OCI-LY3 (cell line): ENCODE data around the gene ZNF791.

ENCODE experiments used
- H2AFZ ChIP-seq: fragments of 200-600, 300-600 bp; shearing (Covaris generic); 2 replicates; pipeline ENCODE4 v1.6.0; 2014; ENCODE audit warnings: antibody characterized with exemption, low read depth, low read length
- H3K27ac ChIP-seq: fragments of 200-600, 300-600 bp; sonication (generic); 2 replicates; pipeline ENCODE4 v1.5.1; 2014; ENCODE audit warnings: mild to moderate bottlenecking, low read length, moderate library complexity, mixed read lengths
- H3K27me3 ChIP-seq: fragments of 200-600, 300-600 bp; sonication (generic); 2 replicates; pipeline ENCODE4 v1.6.1; 2014; ENCODE audit warnings: low read depth, low read length, mixed read lengths
- H3K36me3 ChIP-seq: fragments of 200-600, 300-600 bp; sonication (generic); replicated peaks from 2 replicates; pipeline ENCODE3; 2014; ENCODE audit warnings: low read depth, low read length, mixed read lengths
- H3K4me1 ChIP-seq: fragments of 300-600, 200-600 bp; sonication (generic); 2 replicates; pipeline ENCODE4 v1.6.1; 2014; ENCODE audit warnings: low read length, mixed read lengths
- H3K4me2 ChIP-seq: fragments of 200-600, 300-600 bp; sonication (generic); 2 replicates; pipeline ENCODE4 v1.6.1; 2014; ENCODE audit warnings: low read length, mixed read lengths
- H3K4me3 ChIP-seq: fragments of 300-600, 200-600 bp; sonication (generic); 2 replicates; pipeline ENCODE4 v1.5.1; 2014; ENCODE audit warnings: antibody characterized with exemption, mild to moderate bottlenecking, low read length, moderate library complexity
- H3K79me2 ChIP-seq: fragments of 300-600, 200-600 bp; shearing (Covaris generic); 2 replicates; pipeline ENCODE4 v1.6.1; 2014; ENCODE audit warnings: mild to moderate bottlenecking, low read length, mixed read lengths
- H3K9ac ChIP-seq: fragments of 300-600, 200-600 bp; shearing (Covaris generic); 2 replicates; pipeline ENCODE4 v1.6.0; 2014; ENCODE audit warnings: mild to moderate bottlenecking, low read length, moderate library complexity
- H3K9me3 ChIP-seq: fragments of 200-600, 300-600 bp; shearing (Covaris generic); 2 replicates; pipeline ENCODE4 v1.6.1; 2014; ENCODE audit warnings: low read length, mixed read lengths; ENCODE audit not compliant: insufficient read depth
- H4K20me1 ChIP-seq: fragments of 200-600, 300-600 bp; sonication (generic); 2 replicates; pipeline ENCODE4 v1.6.1; 2016; ENCODE audit warnings: low read length, mixed read lengths; ENCODE audit not compliant: insufficient read depth
- CTCF ChIP-seq: fragments of 200-600, 300-600 bp; sonication (generic); IDR thresholded peaks from 2 replicates; pipeline ENCODE4 v1.5.1; 2014; ENCODE audit warnings: antibody characterized with exemption, low read length, low read depth
- EZH2phosphoT487 ChIP-seq: fragments of 200-600 bp; shearing (Covaris generic); IDR thresholded peaks from 2 replicates; pipeline ENCODE4 v1.6.1; 2018; ENCODE audit warnings: antibody characterized with exemption, mixed run types, low read depth

The ZNF791 gene

DNA sequence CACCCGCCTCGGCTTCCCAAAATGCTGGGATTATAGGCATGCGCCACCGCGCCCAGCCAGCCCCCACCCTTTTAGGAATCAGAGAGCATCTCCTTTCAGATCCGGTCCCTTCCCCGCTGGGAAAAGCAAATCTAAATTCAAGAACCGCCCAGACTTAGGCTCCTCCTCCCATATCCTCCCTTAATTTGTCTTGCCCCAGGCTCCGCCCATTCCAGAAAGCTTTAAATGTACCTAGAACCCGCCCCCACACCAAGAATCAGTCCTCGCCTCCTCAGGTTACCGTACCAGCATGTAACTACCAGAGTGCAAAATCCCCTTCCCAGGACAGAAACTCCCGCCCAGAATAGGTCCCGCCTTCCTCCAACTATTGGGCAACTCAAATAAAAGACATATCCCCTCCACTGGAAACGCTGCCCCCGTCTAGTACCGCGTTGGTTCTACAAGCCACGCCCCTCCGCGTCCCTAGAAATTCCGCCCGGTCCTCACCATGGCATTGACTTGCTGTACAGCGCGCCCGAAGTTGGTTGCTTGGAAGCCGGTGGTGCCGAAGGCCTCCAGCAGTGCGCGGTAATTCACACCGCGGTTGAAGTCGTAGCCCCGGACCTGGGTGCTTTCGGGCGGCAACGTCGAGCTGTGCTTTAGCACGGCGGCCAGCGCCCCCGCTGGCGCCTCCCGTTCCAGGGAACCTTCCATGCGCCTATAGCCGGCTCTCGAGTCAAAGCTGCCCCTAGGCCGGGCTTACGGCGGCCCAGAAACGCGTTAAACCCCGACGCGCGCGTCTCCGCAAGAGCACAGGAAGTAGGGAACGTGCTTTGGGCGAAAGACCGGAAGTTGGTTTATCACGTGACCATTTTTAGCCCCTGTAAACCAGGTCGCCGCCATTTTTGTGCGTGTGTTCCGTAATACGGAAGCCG is 70.6 kb downstream of the ZNF791 start, which contains the start of gene DHPS:
Gene DHPS, minus strand, starts transcription at position 807 of the 914 bp plus-strand sequence. Its CDS starts 114 bp downstream, at position 693.
- peaks cover 6% of the 10 kb centered on the region; the same call in 1 of the 2 replicates for H4K20me1 ChIP-seq
- peak within 1 kb of the TSS; percentile 64 for H3K4me2 ChIP-seq
- H3K27ac ChIP-seq = peak within 1 kb of the TSS; percentile 95
- H3K4me1 ChIP-seq = peaks cover 7% of the 10 kb centered on the region; the same call in 1 of the 2 replicates
- H3K79me2 ChIP-seq = peaks cover 22% of the 10 kb centered on the region
- H3K36me3 ChIP-seq = peaks cover 30% of the 10 kb centered on the region
- peak within 1 kb of the TSS; percentile 88 for H3K4me3 ChIP-seq
- H3K27me3 ChIP-seq = no peaks in the 10 kb centered on the region
- H2AFZ ChIP-seq = peak within 1 kb of the TSS; percentile 80
- no peak for TF ChIP-seq EZH2phosphoT487
- TF ChIP-seq CTCF = no peak
- H3K9ac ChIP-seq = peak within 1 kb of the TSS; percentile 97
- H3K9me3 ChIP-seq = no peaks in the 10 kb centered on the region
